HCT116 (cell line): Measurements from ENCODE around the gene DLK1.

ENCODE experiments used
- POLR2A ChIP-seq: IDR thresholded peaks from 2 replicates; pipeline ENCODE4 v1.7.0; 2011; ENCODE audit warnings: borderline replicate concordance; ENCODE audit not compliant: insufficient read depth, insufficient read length; ENCODE audit errors: extremely low read depth
- RAD21 ChIP-seq: IDR thresholded peaks from 2 replicates; pipeline ENCODE4 v1.6.1; 2012; ENCODE audit warnings: low read depth, mild to moderate bottlenecking
- TCF7L2 ChIP-seq: IDR thresholded peaks from 2 replicates; pipeline ENCODE4 v1.7.0; 2011; ENCODE audit warnings: borderline replicate concordance, inconsistent platforms; ENCODE audit not compliant: insufficient read depth, insufficient read length; ENCODE audit errors: extremely low read depth
- TF ChIP-seq, protein P1 (sequence below), 3 experiments: fragments of 200-600 bp in 1 of 3; sonication (generic) in 1 of 3; IDR thresholded peaks in 2 of 3; conservative IDR thresholded peaks in 1 of 3; 2 replicates each; pipeline ENCODE4 v1.5.1; 2012 to 2017; ENCODE audit warnings: low read depth in 2 of 3, low read length in 2 of 3, antibody characterized with exemption in 1 of 3, borderline replicate concordance in 1 of 3, control low read depth in 1 of 3, mild to moderate bottlenecking in 1 of 3, mixed read lengths in 1 of 3, mixed run types in 1 of 3, moderate library complexity in 1 of 3; ENCODE audit not compliant: insufficient read depth in 1 of 3
- TF ChIP-seq, protein P2 (sequence below): IDR thresholded peaks from 2 replicates; pipeline ENCODE4 v1.6.1; 2011; ENCODE audit warnings: mild to moderate bottlenecking, low read length, moderate library complexity; ENCODE audit not compliant: insufficient replicate concordance; ENCODE audit errors: extremely low read depth

DNA sequence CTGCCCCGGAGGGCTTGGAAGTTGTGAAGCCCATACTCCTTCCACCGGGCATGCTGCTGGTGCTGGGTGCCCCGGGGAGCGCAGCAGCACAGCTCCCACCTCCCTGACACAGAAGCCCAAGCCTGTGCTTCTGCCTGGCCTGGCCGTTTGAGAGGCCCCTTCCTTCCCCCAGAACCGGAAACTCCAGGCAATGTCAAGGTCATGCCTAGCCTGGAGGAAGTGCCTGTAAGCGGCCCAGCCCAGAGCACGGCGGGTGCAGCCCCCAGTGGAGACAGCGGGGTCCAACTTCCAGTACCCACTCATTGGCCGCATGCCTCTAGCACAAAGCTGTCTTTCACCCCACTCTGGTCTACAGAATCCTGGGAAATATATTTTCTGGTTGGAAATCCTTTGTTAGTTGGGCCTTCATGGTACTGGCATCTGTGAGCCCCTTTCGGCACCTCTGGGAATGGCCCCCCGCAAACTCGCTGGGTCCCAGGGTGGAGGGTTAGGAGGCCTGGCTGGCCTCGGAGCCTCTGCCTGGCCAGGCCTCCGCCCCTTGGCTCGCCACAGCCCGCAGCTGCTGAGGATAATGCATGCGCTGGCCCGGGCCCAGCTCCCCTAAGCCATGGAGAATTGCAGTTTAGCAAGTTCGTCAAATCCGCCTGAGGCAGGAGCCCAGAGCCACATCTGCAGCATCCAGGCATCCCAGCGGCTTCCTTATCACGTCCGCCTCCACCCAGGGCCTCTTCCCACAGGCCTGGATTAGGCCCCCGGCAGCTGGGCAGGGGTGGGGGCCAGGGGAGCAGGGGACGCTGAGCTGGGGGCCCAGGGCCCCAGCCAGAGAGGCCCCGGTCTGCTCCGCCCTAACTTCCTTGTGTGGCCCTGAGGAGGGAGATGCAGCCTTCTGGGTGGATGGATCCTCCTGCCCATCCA lies 48.9 kb upstream of the DLK1 start:
- no peak for TF ChIP-seq RAD21
- TF ChIP-seq, protein P1, sequence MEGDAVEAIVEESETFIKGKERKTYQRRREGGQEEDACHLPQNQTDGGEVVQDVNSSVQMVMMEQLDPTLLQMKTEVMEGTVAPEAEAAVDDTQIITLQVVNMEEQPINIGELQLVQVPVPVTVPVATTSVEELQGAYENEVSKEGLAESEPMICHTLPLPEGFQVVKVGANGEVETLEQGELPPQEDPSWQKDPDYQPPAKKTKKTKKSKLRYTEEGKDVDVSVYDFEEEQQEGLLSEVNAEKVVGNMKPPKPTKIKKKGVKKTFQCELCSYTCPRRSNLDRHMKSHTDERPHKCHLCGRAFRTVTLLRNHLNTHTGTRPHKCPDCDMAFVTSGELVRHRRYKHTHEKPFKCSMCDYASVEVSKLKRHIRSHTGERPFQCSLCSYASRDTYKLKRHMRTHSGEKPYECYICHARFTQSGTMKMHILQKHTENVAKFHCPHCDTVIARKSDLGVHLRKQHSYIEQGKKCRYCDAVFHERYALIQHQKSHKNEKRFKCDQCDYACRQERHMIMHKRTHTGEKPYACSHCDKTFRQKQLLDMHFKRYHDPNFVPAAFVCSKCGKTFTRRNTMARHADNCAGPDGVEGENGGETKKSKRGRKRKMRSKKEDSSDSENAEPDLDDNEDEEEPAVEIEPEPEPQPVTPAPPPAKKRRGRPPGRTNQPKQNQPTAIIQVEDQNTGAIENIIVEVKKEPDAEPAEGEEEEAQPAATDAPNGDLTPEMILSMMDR (IDR thresholded peaks at IDR 0.05 in 2 of 3, conservative IDR thresholded peaks at IDR 0.05 in 1 of 3; ENCODE audit: borderline replicate concordance in 1 of 3, insufficient read depth in 1 of 3, low read depth in 2 of 3, low read length in 2 of 3): no peak
- no peak for TF ChIP-seq TCF7L2
- TF ChIP-seq, protein P2, sequence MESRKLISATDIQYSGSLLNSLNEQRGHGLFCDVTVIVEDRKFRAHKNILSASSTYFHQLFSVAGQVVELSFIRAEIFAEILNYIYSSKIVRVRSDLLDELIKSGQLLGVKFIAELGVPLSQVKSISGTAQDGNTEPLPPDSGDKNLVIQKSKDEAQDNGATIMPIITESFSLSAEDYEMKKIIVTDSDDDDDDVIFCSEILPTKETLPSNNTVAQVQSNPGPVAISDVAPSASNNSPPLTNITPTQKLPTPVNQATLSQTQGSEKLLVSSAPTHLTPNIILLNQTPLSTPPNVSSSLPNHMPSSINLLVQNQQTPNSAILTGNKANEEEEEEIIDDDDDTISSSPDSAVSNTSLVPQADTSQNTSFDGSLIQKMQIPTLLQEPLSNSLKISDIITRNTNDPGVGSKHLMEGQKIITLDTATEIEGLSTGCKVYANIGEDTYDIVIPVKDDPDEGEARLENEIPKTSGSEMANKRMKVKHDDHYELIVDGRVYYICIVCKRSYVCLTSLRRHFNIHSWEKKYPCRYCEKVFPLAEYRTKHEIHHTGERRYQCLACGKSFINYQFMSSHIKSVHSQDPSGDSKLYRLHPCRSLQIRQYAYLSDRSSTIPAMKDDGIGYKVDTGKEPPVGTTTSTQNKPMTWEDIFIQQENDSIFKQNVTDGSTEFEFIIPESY: no peak
- no peak for TF ChIP-seq POLR2A
